HCT116 (cell line): ENCODE results near the gene TANC1. TPM values are rescaled to one million over a fixed set of nuclear protein-coding genes. Genes with fewer than 3 reads are reported as not detected.

Source experiments
- CBX3 ChIP-seq: IDR thresholded peaks from 2 replicates; pipeline ENCODE4 v1.6.1; 2012; ENCODE audit warnings: low read depth
- CEBPB ChIP-seq: IDR thresholded peaks from 2 replicates; pipeline ENCODE4 v1.6.1; 2012; ENCODE audit warnings: low read depth
- CTCF ChIP-seq, 3 experiments: fragments of 200-600 bp in 1 of 3; sonication (generic) in 1 of 3; IDR thresholded peaks in 2 of 3; conservative IDR thresholded peaks in 1 of 3; 2 replicates each; pipeline ENCODE4 v1.5.1; 2012 to 2017; ENCODE audit warnings: low read depth in 2 of 3, low read length in 2 of 3, antibody characterized with exemption in 1 of 3, borderline replicate concordance in 1 of 3, control low read depth in 1 of 3, mild to moderate bottlenecking in 1 of 3, mixed read lengths in 1 of 3, mixed run types in 1 of 3, moderate library complexity in 1 of 3; ENCODE audit not compliant: insufficient read depth in 1 of 3
- EGR1 ChIP-seq: IDR thresholded peaks from 2 replicates; pipeline ENCODE4 v1.6.1; 2012; ENCODE audit warnings: low read depth
- ELF1 ChIP-seq: IDR thresholded peaks from 2 replicates; pipeline ENCODE4 v1.6.1; 2012; ENCODE audit warnings: low read depth, borderline replicate concordance
- SIN3A ChIP-seq: IDR thresholded peaks from 2 replicates; pipeline ENCODE4 v1.6.1; 2012; ENCODE audit warnings: low read depth
- SP1 ChIP-seq: IDR thresholded peaks from 2 replicates; pipeline ENCODE4 v1.6.1; 2012; ENCODE audit warnings: low read depth
- YY1 ChIP-seq: IDR thresholded peaks from 2 replicates; pipeline ENCODE4 v1.6.1; 2011; ENCODE audit warnings: low read length, low read depth, moderate library complexity, mild to moderate bottlenecking; ENCODE audit not compliant: insufficient replicate concordance; ENCODE audit errors: extremely low read depth
- total RNA-seq: library from RNA; stranded (reverse); gene quantifications from one replicate; pipeline ENCODE4 v1.2.1, GENCODE V29; 2021; ENCODE audit not compliant: unreplicated experiment
- TF ChIP-seq, protein P1 (sequence below): IDR thresholded peaks from 2 replicates; pipeline ENCODE4 v1.6.1; 2012
- TF ChIP-seq, protein P2 (sequence below): IDR thresholded peaks from 2 replicates; pipeline ENCODE4 v1.6.1; 2011; ENCODE audit warnings: mild to moderate bottlenecking, low read length, moderate library complexity; ENCODE audit not compliant: insufficient replicate concordance; ENCODE audit errors: extremely low read depth

TANC1 gene
- total RNA-seq, 1 experiment from 2014 or later: 15.1 TPM

DNA sequence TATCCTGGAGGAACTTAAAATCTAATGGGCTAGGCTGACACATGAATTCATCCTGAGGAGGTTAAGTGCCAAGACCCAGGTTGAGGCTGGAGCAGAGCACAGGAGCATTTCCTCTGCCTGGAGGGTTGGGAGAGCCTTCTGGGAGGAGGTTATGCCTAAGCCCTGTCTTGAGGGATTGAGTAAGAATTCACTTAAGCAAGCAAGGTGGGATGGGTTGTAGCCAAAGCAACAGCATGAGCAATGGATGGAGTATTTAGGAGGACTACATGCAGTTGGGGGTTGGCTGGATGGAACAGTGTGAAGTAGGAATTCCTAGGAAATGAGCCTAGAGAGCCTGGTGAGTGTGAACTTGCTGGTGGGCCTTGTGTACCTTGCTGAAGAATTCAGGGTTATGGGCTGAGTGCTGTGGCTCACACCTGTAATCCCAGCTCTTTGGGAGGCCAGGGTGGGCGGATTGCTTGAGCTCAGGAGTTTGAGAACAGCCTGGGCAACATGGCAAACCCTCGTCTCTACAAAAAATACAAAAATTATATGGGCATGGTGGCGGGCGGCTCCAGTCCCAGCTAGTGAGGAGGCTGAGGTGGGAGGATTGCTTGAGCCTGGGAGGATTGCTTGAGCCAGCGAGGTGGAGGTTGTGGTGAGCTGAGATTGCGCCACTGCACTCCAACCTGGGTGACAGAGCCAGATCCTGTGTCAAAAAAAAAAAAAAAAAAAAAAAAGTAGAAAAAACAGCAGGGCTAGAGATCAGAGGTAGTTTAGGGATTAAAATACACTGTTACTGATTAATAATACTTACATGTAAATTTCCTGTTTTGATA, 22.2 kb downstream of the TANC1 start (continued):
- TF ChIP-seq YY1: no peak
- TF ChIP-seq CEBPB: no peak
- TF ChIP-seq, protein P1, sequence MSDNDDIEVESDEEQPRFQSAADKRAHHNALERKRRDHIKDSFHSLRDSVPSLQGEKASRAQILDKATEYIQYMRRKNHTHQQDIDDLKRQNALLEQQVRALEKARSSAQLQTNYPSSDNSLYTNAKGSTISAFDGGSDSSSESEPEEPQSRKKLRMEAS: no peak
- no peak for TF ChIP-seq SP1
- TF ChIP-seq, protein P2, sequence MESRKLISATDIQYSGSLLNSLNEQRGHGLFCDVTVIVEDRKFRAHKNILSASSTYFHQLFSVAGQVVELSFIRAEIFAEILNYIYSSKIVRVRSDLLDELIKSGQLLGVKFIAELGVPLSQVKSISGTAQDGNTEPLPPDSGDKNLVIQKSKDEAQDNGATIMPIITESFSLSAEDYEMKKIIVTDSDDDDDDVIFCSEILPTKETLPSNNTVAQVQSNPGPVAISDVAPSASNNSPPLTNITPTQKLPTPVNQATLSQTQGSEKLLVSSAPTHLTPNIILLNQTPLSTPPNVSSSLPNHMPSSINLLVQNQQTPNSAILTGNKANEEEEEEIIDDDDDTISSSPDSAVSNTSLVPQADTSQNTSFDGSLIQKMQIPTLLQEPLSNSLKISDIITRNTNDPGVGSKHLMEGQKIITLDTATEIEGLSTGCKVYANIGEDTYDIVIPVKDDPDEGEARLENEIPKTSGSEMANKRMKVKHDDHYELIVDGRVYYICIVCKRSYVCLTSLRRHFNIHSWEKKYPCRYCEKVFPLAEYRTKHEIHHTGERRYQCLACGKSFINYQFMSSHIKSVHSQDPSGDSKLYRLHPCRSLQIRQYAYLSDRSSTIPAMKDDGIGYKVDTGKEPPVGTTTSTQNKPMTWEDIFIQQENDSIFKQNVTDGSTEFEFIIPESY: no peak
- no peak for TF ChIP-seq CBX3
- TF ChIP-seq SIN3A: no peak
- TF ChIP-seq CTCF (IDR thresholded peaks at IDR 0.05 in 2 of 3, conservative IDR thresholded peaks at IDR 0.05 in 1 of 3; ENCODE audit: borderline replicate concordance in 1 of 3, insufficient read depth in 1 of 3, low read depth in 2 of 3, low read length in 2 of 3): no peak
- TF ChIP-seq ELF1: no peak
- TF ChIP-seq EGR1: no peak
